H9 (cell line): ENCODE measurements around the gene SETD5. TPM values are rescaled to one million over a fixed set of nuclear protein-coding genes. Genes with fewer than 3 reads are reported as not detected.

Experiments used
- DNase-seq: peaks from one replicate; pipeline ENCODE4 v3.0.0-alpha.2; 2017
- H2AFZ ChIP-seq: one replicate; pipeline ENCODE4 v1.6.1; 2013; ENCODE audit warnings: mild to moderate bottlenecking, low read length, control low read depth, moderate library complexity
- H2AK5ac ChIP-seq: 2 replicates; pipeline ENCODE4 v1.6.1; 2013; ENCODE audit warnings: low read length, control low read depth, mixed read lengths; ENCODE audit not compliant: insufficient read length
- H2BK120ac ChIP-seq: one replicate; pipeline ENCODE4 v1.6.1; 2013; ENCODE audit warnings: low read depth, mild to moderate bottlenecking, low read length, control low read depth, inconsistent platforms; ENCODE audit not compliant: poor library complexity, severe bottlenecking
- H2BK12ac ChIP-seq: 2 replicates; pipeline ENCODE4 v1.6.1; 2013; ENCODE audit warnings: low read length, control low read depth, mixed read lengths, low read depth; ENCODE audit not compliant: insufficient read length
- H2BK15ac ChIP-seq: 2 replicates; pipeline ENCODE4 v1.6.1; 2013; ENCODE audit warnings: low read depth, low read length, control low read depth
- H2BK20ac ChIP-seq: one replicate; pipeline ENCODE4 v1.6.1; 2013; ENCODE audit warnings: low read depth, mild to moderate bottlenecking, low read length, control low read depth, inconsistent platforms; ENCODE audit not compliant: poor library complexity, severe bottlenecking
- H2BK5ac ChIP-seq: 2 replicates; pipeline ENCODE4 v1.6.1; 2013; ENCODE audit warnings: low read length, control low read depth, mixed read lengths; ENCODE audit not compliant: insufficient read length
- H3K14ac ChIP-seq: 2 replicates; pipeline ENCODE4 v1.6.1; 2013; ENCODE audit warnings: low read length, control low read depth; ENCODE audit not compliant: insufficient read depth
- H3K18ac ChIP-seq: 2 replicates; pipeline ENCODE4 v1.6.1; 2013; ENCODE audit warnings: low read depth, mild to moderate bottlenecking, mixed read lengths, low read length, control low read depth; ENCODE audit not compliant: insufficient read length
- H3K23ac ChIP-seq: 2 replicates; pipeline ENCODE4 v1.6.1; 2013; ENCODE audit warnings: low read length, control low read depth, mixed read lengths, low read depth; ENCODE audit not compliant: insufficient read length
- H3K23me2 ChIP-seq: 2 replicates; pipeline ENCODE4 v1.6.1; 2013; ENCODE audit warnings: low read depth, mild to moderate bottlenecking, mixed read lengths, low read length, control low read depth; ENCODE audit not compliant: insufficient read length, poor library complexity, severe bottlenecking
- H3K27ac ChIP-seq: 2 replicates; pipeline ENCODE4 v1.5.1; 2013; ENCODE audit warnings: low read length, control low read depth, mixed read lengths, low read depth; ENCODE audit not compliant: insufficient read length
- H3K27me3 ChIP-seq: 2 replicates; pipeline ENCODE4 v1.6.1; 2013; ENCODE audit warnings: low read length, control low read depth, inconsistent platforms; ENCODE audit not compliant: insufficient read depth
- H3K4ac ChIP-seq: 2 replicates; pipeline ENCODE4 v1.6.1; 2013; ENCODE audit warnings: low read depth, mild to moderate bottlenecking, control low read depth, inconsistent platforms, low read length, moderate library complexity
- H3K4me1 ChIP-seq: 2 replicates; pipeline ENCODE4 v1.6.1; 2013; ENCODE audit warnings: low read length, control low read depth, inconsistent platforms; ENCODE audit not compliant: insufficient read depth
- H3K4me2 ChIP-seq: 2 replicates; pipeline ENCODE4 v1.6.1; 2013; ENCODE audit warnings: low read length, control low read depth, mixed read lengths; ENCODE audit not compliant: insufficient read length, insufficient read depth
- H3K56ac ChIP-seq: 2 replicates; pipeline ENCODE4 v1.6.1; 2013; ENCODE audit warnings: low read depth, mild to moderate bottlenecking, mixed read lengths, low read length, control low read depth; ENCODE audit not compliant: insufficient read length
- H3K79me1 ChIP-seq: 2 replicates; pipeline ENCODE4 v1.6.1; 2013; ENCODE audit warnings: low read depth, mild to moderate bottlenecking, moderate library complexity, low read length, control low read depth, inconsistent platforms; ENCODE audit not compliant: insufficient read depth, poor library complexity, severe bottlenecking
- H3K79me2 ChIP-seq: 2 replicates; pipeline ENCODE4 v1.6.1; 2013; ENCODE audit warnings: low read length, control low read depth, inconsistent platforms; ENCODE audit not compliant: insufficient read depth
- H3K9ac ChIP-seq: 2 replicates; pipeline ENCODE4 v1.6.1; 2013; ENCODE audit warnings: low read length, control low read depth, mixed read lengths; ENCODE audit not compliant: insufficient read length; ENCODE audit errors: extremely low read depth
- H3K9me3 ChIP-seq: one replicate; pipeline ENCODE4 v1.6.1; 2013; ENCODE audit warnings: low read depth, low read length, inconsistent platforms; ENCODE audit not compliant: control insufficient read depth
- H3T11ph ChIP-seq: one replicate; pipeline ENCODE4 v1.6.1; 2013; ENCODE audit warnings: mild to moderate bottlenecking, low read length, control low read depth, inconsistent platforms
- H4K20me1 ChIP-seq: one replicate; pipeline ENCODE4 v1.6.1; 2013; ENCODE audit not compliant: control insufficient read depth, insufficient read length, insufficient read depth
- H4K5ac ChIP-seq: 2 replicates; pipeline ENCODE4 v1.6.1; 2013; ENCODE audit warnings: low read depth, mild to moderate bottlenecking, mixed read lengths, low read length, control low read depth; ENCODE audit not compliant: insufficient read length
- H4K8ac ChIP-seq: replicated peaks from 2 replicates; pipeline ENCODE4 v1.6.1; 2013; ENCODE audit warnings: low read length, control low read depth, mixed read lengths, low read depth; ENCODE audit not compliant: insufficient read length
- H4K91ac ChIP-seq: 2 replicates; pipeline ENCODE4 v1.6.1; 2013; ENCODE audit warnings: low read depth, mild to moderate bottlenecking, moderate library complexity, mixed read lengths, low read length, control low read depth; ENCODE audit not compliant: insufficient read length
- H3K27ac Mint-ChIP-seq, 3 experiments: 2 replicates in 2 of 3; 3 replicates in 1 of 3; pipeline ENCODE4 v1.8.0; 2020 to 2021; ENCODE audit warnings: mixed read lengths in 3 of 3, mild to moderate bottlenecking in 1 of 3, moderate library complexity in 1 of 3
- H3K27me3 Mint-ChIP-seq: 2 replicates; pipeline ENCODE4 v1.8.0; 2021; ENCODE audit warnings: low read depth, mild to moderate bottlenecking, moderate library complexity, mixed read lengths
- H3K36me3 Mint-ChIP-seq, 3 experiments: 2 replicates in 2 of 3; 3 replicates in 1 of 3; pipeline ENCODE4 v1.8.0; 2020 to 2021; ENCODE audit warnings: low read depth in 3 of 3, mixed read lengths in 3 of 3; ENCODE audit not compliant: insufficient read depth in 1 of 3
- H3K4me1 Mint-ChIP-seq, 2 experiments: 2 replicates each; pipeline ENCODE4 v1.8.0; 2020; ENCODE audit warnings: mixed read lengths in 2 of 2
- H3K4me3 Mint-ChIP-seq, 2 experiments: 2 replicates in 1 of 2; 3 replicates in 1 of 2; pipeline ENCODE4 v1.8.0; 2020 to 2021; ENCODE audit warnings: mild to moderate bottlenecking in 2 of 2, mixed read lengths in 2 of 2, moderate library complexity in 1 of 2
- H3K9me3 Mint-ChIP-seq, 2 experiments: 2 replicates in 1 of 2; 3 replicates in 1 of 2; pipeline ENCODE4 v1.8.0; 2020; ENCODE audit warnings: mild to moderate bottlenecking in 2 of 2, mixed read lengths in 2 of 2, moderate library complexity in 1 of 2
- WGBS: extraction: QIAGEN DNeasy Blood & Tissue Kit; methylation state at CpG from one replicate; pipeline ENCODE4 v1.1.7; 2013; ENCODE audit warnings: missing lambda C conversion rate, low lambda C conversion rate, mixed read lengths; ENCODE audit not compliant: insufficient read length; ENCODE audit errors: extremely low coverage; 5-methylcytosine and 5-hydroxymethylcytosine counted together
- total RNA-seq: library from RNA; stranded (reverse); gene quantifications from 2 replicates; pipeline ENCODE4 v1.2.1, GENCODE V29; 2021
- TF ChIP-seq, protein P1 (sequence below): fragments of 200-600 bp; sonication (generic); conservative IDR thresholded peaks from 3 replicates; pipeline ENCODE4 v1.8.0; 2021; ENCODE audit warnings: antibody characterized with exemption, mild to moderate bottlenecking

Gene SETD5
- total RNA-seq, 1 experiment from 2014 or later = 207 TPM

DNA sequence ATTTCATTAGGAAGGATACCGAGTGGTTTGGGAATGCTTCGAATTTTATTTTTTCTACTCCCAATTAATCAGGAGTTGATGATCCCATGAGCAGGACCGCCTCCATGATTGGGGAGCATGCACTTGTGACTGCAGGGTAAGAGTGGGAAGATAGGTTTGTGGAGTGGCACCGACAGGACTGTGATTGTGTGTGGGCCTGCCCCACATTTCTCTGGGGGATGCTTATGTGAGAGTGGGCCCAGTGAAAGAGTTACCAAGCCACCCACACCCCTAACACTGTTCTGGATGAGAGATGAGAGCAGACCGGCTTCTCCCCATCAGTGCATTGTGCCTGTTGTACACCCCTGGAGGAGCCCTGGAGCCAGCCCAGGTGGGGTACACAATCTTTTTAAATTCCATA, 79.5 kb downstream of the SETD5 start:
- no peak overlapping the region for H3K4me3 Mint-ChIP-seq
- Histone ChIP-seq H3K9ac (no peak overlapping the region), H2AK5ac (no peak overlapping the region), H3K9me3 (no peaks in the 10 kb centered on the region), H3K14ac (no peak overlapping the region), H4K91ac (no peak overlapping the region), H3K27ac (no peak overlapping the region), H2BK5ac (no peak overlapping the region), H4K8ac (no peak overlapping the region), H4K20me1 (no peaks in the 10 kb centered on the region), H2AFZ (no peak overlapping the region), H3K4me1 (no peaks in the 10 kb centered on the region), H3K23ac (no peak overlapping the region), H3K79me1 (no peaks in the 10 kb centered on the region), H2BK20ac (no peak overlapping the region), H3K4ac (no peak overlapping the region), H2BK15ac (no peak overlapping the region), H3K79me2 (no peaks in the 10 kb centered on the region), H4K5ac (no peak overlapping the region), H3K27me3 (no peaks in the 10 kb centered on the region), H2BK12ac (no peak overlapping the region), H2BK120ac (no peak overlapping the region), H3K4me2 (no peak overlapping the region), H3T11ph (no peak overlapping the region), H3K18ac (no peak overlapping the region), H3K23me2 (no peaks in the 10 kb centered on the region), H3K56ac (no peak overlapping the region)
- H3K36me3 Mint-ChIP-seq = peaks cover 63 to 87% (median 81%) of the 10 kb centered on the region in 3 experiments; a peak in 6 of 7 replicates
- no peaks in the 10 kb centered on the region for H3K9me3 Mint-ChIP-seq
- H3K27me3 Mint-ChIP-seq = no peaks in the 10 kb centered on the region
- no CpG with 5 or more reads among the region's 5 CpGs for WGBS
- DNase-seq = no peak
- H3K4me1 Mint-ChIP-seq = no peaks in the 10 kb centered on the region
- H3K27ac Mint-ChIP-seq = no peak overlapping the region
- TF ChIP-seq, protein P1, sequence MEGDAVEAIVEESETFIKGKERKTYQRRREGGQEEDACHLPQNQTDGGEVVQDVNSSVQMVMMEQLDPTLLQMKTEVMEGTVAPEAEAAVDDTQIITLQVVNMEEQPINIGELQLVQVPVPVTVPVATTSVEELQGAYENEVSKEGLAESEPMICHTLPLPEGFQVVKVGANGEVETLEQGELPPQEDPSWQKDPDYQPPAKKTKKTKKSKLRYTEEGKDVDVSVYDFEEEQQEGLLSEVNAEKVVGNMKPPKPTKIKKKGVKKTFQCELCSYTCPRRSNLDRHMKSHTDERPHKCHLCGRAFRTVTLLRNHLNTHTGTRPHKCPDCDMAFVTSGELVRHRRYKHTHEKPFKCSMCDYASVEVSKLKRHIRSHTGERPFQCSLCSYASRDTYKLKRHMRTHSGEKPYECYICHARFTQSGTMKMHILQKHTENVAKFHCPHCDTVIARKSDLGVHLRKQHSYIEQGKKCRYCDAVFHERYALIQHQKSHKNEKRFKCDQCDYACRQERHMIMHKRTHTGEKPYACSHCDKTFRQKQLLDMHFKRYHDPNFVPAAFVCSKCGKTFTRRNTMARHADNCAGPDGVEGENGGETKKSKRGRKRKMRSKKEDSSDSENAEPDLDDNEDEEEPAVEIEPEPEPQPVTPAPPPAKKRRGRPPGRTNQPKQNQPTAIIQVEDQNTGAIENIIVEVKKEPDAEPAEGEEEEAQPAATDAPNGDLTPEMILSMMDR = no peak
